Measurements from ENCODE around the gene CEMIP2.

GRCh38 chr9:71692337-71692736 lies 76.0 kb downstream of the CEMIP2 start:
- TF ChIP-seq POLR2A (IDR thresholded peaks at IDR 0.05; ENCODE audit: low read length) (no peak), GATA1 (IDR thresholded peaks at IDR 0.05; ENCODE audit: low read depth, low read length) (no peak)

All from erythroblast (primary cell).